Measurements from ENCODE around the gene WNT7A.

The WNT7A gene

DNA sequence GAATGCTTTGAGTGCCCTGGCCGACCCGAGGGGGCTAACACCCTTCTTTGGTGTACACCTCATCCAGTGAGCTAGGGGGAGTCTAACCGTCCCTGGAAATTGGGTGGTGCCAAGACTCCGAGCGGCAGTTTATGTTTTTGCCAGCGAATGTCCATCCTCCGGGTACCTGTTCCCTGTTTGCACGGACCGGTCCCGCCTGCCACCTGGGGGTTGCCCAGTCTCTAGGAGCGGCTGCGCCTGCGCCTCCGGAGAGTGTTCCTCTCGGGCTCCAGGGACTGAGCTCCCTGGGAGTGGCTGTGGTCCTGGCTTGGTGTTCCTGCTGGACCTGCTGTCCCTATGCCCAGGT is 913 bp upstream of the WNT7A start:
- Histone ChIP-seq H3K9me3 (ENCODE audit: severe bottlenecking) (no peaks in the 10 kb centered on the region), H3K27ac (ENCODE audit: poor library complexity, severe bottlenecking) (peak overlapping the region; percentile 75), H3K27me3 (ENCODE audit: insufficient read depth, poor library complexity, severe bottlenecking) (no peaks in the 10 kb centered on the region), H3K4me3 (ENCODE audit: severe bottlenecking) (peak overlapping the region; percentile 96), H3K36me3 (ENCODE audit: low read depth) (peaks cover 11% of the 10 kb centered on the region), H3K4me1 (ENCODE audit: insufficient read depth, poor library complexity, severe bottlenecking) (peaks cover 3% of the 10 kb centered on the region)
- ATAC-seq (ENCODE audit: low read depth) (peak; percentile 35), DNase-seq (ENCODE audit: low spot score) (no peak)
- TF ChIP-seq, protein P1, sequence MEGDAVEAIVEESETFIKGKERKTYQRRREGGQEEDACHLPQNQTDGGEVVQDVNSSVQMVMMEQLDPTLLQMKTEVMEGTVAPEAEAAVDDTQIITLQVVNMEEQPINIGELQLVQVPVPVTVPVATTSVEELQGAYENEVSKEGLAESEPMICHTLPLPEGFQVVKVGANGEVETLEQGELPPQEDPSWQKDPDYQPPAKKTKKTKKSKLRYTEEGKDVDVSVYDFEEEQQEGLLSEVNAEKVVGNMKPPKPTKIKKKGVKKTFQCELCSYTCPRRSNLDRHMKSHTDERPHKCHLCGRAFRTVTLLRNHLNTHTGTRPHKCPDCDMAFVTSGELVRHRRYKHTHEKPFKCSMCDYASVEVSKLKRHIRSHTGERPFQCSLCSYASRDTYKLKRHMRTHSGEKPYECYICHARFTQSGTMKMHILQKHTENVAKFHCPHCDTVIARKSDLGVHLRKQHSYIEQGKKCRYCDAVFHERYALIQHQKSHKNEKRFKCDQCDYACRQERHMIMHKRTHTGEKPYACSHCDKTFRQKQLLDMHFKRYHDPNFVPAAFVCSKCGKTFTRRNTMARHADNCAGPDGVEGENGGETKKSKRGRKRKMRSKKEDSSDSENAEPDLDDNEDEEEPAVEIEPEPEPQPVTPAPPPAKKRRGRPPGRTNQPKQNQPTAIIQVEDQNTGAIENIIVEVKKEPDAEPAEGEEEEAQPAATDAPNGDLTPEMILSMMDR (IDR thresholded peaks at IDR 0.05; ENCODE audit: poor library complexity, severe bottlenecking): peak; percentile 83

DNA sequence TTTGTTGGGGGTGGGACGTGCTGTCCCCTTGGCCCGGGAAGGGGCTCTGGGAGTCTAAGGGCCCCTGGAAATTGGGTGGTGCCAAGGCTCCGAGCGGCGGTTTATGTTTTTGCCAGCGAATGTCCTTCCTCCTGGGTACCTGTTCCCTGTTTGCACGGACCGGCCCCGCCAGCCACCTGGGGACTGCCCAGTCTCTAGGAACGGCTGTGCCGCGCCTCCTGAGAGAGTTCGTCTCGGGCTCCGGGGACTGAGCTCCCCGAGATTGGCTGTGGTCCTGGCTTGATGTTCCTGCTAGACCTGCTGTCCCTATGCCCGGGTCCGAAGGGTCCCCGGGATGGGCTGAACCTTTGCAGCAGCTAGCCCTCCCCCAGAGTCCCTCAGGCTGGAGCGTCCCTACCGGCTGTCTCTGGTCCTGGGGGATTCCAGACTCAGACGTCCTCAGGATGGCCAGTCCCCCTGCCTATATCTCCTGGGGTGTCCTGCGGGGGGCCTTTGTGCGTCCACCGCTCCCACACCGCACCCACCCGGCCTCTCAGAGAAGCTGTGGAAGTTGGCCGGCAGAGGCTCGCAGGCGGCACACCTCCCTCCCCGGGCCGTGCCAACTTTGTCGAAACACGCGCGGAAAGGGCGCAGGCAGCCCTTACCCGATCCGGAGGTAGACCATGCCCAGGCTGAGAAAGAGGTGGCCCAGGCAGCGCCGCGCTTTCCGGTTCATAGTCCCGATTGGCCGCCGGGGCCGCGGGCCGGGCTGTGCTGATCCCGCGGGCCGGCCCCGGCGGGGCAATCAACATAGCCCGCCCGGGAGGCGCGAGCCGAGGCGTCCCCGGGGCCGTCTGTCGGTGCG is 547 bp downstream of the WNT7A start:
- Histone ChIP-seq H3K36me3 (ENCODE audit: low read depth) (peaks cover 25% of the 10 kb centered on the region), H3K27ac (ENCODE audit: poor library complexity, severe bottlenecking) (peak overlapping the region; percentile 75), H3K9me3 (ENCODE audit: severe bottlenecking) (no peaks in the 10 kb centered on the region), H3K4me1 (ENCODE audit: insufficient read depth, poor library complexity, severe bottlenecking) (peaks cover 3% of the 10 kb centered on the region), H3K27me3 (ENCODE audit: insufficient read depth, poor library complexity, severe bottlenecking) (no peaks in the 10 kb centered on the region), H3K4me3 (ENCODE audit: severe bottlenecking) (peak overlapping the region; percentile 96)
- no peak for DNase-seq (ENCODE audit: low spot score)
- peak; percentile 48 for ATAC-seq (ENCODE audit: low read depth)
- TF ChIP-seq, protein P1 (IDR thresholded peaks at IDR 0.05; ENCODE audit: poor library complexity, severe bottlenecking): no peak

DNA sequence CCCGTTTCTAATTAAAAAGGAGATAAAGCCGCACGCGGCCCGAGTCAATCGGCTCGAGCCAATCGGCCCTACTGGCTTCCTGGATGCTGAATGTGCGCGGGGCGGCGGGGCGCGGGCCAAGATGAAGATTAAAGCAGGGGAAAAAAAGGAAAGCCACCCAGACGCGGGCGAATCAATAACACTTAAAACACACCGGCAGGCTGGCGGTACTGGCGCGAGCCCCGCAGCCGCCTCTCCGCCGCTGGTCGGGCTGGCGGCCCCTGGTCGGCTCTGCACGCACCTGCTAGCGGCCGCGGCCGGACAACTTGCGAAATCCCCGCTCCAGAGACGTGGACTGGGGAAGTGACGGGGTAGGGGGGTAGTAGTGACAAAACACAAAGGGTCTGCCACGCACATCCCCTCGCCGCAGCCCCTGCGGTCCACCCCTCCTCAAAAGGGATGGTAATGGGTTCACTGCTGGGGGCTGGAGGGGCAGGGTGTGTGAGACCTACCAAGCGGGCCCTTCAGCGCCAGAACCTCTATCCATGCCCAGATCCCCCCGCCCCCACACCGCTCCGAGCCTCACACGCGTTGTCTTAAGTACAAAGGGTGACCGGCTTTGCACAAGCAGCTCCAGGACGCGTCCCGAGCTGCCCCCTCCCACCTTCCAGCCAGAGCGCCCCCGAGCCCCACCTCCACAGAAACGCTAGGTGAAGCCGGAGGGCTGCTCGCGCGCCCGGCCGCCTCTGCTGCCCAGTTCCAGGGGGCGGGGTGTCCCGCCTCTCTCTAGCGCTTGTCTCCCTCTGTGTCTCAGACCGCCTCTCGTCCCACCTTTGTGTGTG is 1.4 kb downstream of the WNT7A start:
- H3K36me3 ChIP-seq (ENCODE audit: low read depth): peaks cover 34% of the 10 kb centered on the region
- peaks cover 3% of the 10 kb centered on the region for H3K4me1 ChIP-seq (ENCODE audit: insufficient read depth, poor library complexity, severe bottlenecking)
- H3K9me3 ChIP-seq (ENCODE audit: severe bottlenecking): no peaks in the 10 kb centered on the region
- TF ChIP-seq, protein P1 (IDR thresholded peaks at IDR 0.05; ENCODE audit: poor library complexity, severe bottlenecking): no peak
- DNase-seq (ENCODE audit: low spot score) (no peak), ATAC-seq (ENCODE audit: low read depth) (peak; percentile 45)
- H3K27ac ChIP-seq (ENCODE audit: poor library complexity, severe bottlenecking): peak overlapping the region; percentile 75
- peak overlapping the region; percentile 96 for H3K4me3 ChIP-seq (ENCODE audit: severe bottlenecking)
- H3K27me3 ChIP-seq (ENCODE audit: insufficient read depth, poor library complexity, severe bottlenecking): no peaks in the 10 kb centered on the region

DNA sequence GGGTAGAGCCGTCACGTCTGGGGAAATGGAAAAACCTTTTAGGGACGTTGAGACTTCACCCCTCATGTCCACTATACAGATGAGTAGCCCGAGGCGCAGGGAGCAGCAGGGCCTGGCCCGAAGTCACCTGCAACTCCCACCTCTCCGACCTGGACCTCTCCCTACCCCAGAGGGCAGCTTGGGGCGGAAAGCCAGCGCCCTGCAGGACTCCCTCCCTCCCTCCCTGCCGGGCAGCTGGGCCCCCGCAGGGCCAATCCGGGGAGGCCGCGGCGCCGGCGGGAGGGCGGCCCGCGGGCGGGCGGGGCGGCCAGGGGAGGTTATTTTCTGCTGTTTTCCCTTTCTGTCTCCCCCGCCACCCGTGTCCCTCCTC is 2.0 kb downstream of the WNT7A start:
- peak overlapping the region; percentile 75 for H3K27ac ChIP-seq (ENCODE audit: poor library complexity, severe bottlenecking)
- H3K36me3 ChIP-seq (ENCODE audit: low read depth): peaks cover 40% of the 10 kb centered on the region
- peaks cover 3% of the 10 kb centered on the region for H3K4me1 ChIP-seq (ENCODE audit: insufficient read depth, poor library complexity, severe bottlenecking)
- no peaks in the 10 kb centered on the region for H3K9me3 ChIP-seq (ENCODE audit: severe bottlenecking)
- peak overlapping the region; percentile 96 for H3K4me3 ChIP-seq (ENCODE audit: severe bottlenecking)
- H3K27me3 ChIP-seq (ENCODE audit: insufficient read depth, poor library complexity, severe bottlenecking): no peaks in the 10 kb centered on the region
- DNase-seq (ENCODE audit: low spot score) (no peak), ATAC-seq (ENCODE audit: low read depth) (no peak)
- TF ChIP-seq, protein P1 (IDR thresholded peaks at IDR 0.05; ENCODE audit: poor library complexity, severe bottlenecking): no peak
